ENCODE data around the gene ZEB1. TPM values are rescaled to one million over a fixed set of nuclear protein-coding genes. Genes with fewer than 3 reads are reported as not detected.

ZEB1 gene
- total RNA-seq, 3 donors from 2014 or later: 28.2 to 113 (median 71.1) TPM

DNA sequence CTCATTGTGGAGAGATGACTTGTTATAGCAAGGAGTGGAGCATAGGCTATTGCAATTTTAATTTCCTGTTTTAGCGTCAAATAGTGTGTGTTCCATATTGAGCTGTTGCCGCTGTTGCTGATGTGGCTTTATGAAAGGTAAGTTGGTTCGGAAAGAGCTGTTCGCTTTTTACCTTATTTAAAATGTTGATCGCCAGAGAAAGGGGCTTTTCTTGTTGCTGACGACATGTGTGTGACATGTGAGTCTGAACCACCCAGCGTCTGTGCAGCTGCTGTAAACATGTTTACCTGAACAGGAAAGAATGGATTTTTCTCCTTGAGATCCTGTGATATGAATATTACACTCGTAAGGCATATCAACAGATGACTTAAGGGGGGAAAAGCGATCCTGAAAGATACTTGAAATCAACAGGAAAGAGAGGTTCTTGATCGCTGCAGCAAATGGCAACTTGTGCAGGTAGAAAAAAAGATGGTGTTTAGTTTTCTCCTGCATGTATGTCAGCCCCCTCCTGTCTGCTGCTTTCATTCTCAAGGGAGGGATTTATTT, 2.5 kb downstream of the ZEB1 start:
- peak overlapping the region; percentile 65 to 80 for H3K27ac ChIP-seq
- H3K4me1 ChIP-seq: no peaks in the 10 kb centered on the region
- TF ChIP-seq POLR2AphosphoS5 (IDR thresholded peaks at IDR 0.05) (no peak), POLR2A (IDR thresholded peaks at IDR 0.05) (no peak), CTCF (IDR thresholded peaks at IDR 0.05) (no peak)
- no peak for DNase-seq (ENCODE audit: low spot score in 2 of 2)
- H3K9me3 ChIP-seq: no peaks in the 10 kb centered on the region
- no peaks in the 10 kb centered on the region for H3K36me3 ChIP-seq
- intact Hi-C loops (cut with DNase I; ENCODE audit: low total_unique reads): no loop called here
- H3K27me3 ChIP-seq: peaks cover 0 to 18% of the 10 kb centered on the region in 2 donors
- peak overlapping the region; percentile 80 to 95 (median 85) for H3K4me3 ChIP-seq

DNA sequence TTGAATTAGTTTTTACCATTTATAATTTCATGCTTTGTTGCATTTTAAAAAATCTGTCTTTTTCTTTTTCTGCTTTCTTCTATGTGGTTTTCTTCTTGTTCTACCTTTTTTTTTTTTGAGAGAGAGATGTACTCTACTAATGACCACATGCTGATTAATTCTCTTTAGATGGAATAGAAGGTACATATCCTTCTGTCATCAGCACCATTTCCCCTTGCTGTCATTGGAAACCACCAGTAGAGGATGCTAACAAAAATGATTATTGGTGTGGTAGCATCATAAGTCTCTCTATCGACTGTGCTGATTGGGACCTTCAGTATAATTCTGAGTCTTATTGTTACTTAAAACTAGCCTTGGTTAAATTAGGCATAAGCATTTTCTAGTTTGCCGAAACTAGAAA, 3.6 kb downstream of the ZEB1 start:
- H3K27me3 ChIP-seq: peaks cover 0 to 18% of the 10 kb centered on the region in 2 donors
- H3K4me1 ChIP-seq: no peaks in the 10 kb centered on the region
- H3K4me3 ChIP-seq: no peak overlapping the region
- DNase-seq (ENCODE audit: low spot score in 2 of 2): no peak
- no peaks in the 10 kb centered on the region for H3K36me3 ChIP-seq
- H3K27ac ChIP-seq: no peak overlapping the region
- intact Hi-C loops (cut with DNase I; ENCODE audit: low total_unique reads): no loop called here
- no peak for TF ChIP-seq POLR2AphosphoS5 (IDR thresholded peaks at IDR 0.05)
- TF ChIP-seq POLR2A (IDR thresholded peaks at IDR 0.05): no peak
- no peak for TF ChIP-seq CTCF (IDR thresholded peaks at IDR 0.05)
- H3K9me3 ChIP-seq: no peaks in the 10 kb centered on the region

DNA sequence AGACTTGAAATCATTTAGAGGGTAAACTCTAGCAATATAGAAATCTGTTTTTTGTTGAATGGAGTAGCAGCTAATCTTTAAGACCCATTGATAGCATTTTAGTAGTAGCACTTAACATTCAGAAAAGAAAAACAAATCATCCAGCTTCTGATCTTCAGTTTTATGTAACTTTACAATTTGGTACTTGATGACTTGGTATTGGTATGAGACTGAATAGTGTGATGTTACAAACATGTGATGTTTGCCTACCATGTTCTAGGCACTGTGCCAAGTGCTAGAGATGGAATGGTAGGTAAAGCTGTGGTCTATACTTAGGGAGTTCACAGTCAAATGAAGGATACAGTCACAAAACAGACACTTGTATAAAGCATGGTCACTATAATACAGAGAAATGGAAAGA, 21.3 kb downstream of the ZEB1 start:
- no peak overlapping the region for H3K27ac ChIP-seq
- H3K36me3 ChIP-seq: no peaks in the 10 kb centered on the region
- H3K27me3 ChIP-seq: no peaks in the 10 kb centered on the region
- no peak for DNase-seq (ENCODE audit: low spot score in 2 of 2)
- no peaks in the 10 kb centered on the region for H3K4me1 ChIP-seq
- intact Hi-C loops (cut with DNase I; ENCODE audit: low total_unique reads): no loop called here
- H3K9me3 ChIP-seq: no peaks in the 10 kb centered on the region
- H3K4me3 ChIP-seq: no peak overlapping the region
- no peak for TF ChIP-seq POLR2AphosphoS5 (IDR thresholded peaks at IDR 0.05)
- no peak for TF ChIP-seq CTCF (IDR thresholded peaks at IDR 0.05)
- TF ChIP-seq POLR2A (IDR thresholded peaks at IDR 0.05): no peak

DNA sequence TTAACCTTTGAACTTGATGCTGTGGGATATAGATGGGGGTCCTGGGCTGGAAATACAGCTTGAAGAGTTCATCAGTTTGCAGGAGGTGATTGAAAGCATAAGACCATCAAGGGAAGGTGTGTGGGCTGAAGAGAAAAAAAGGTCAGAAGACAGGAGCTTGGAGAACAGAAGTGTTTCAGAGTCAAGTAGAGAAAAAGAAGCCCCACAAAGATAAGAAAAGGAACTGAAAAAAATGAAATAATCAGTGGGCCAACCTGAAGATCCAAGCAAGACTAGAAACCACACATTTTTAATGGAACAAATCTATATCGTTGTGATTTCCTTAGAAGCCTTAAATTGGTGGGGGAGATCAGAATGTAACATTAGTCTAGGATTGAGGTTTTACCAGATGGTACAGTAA, 22.5 kb downstream of the ZEB1 start:
- Histone ChIP-seq H3K27ac (no peak overlapping the region), H3K27me3 (no peaks in the 10 kb centered on the region), H3K4me3 (no peak overlapping the region), H3K9me3 (no peaks in the 10 kb centered on the region), H3K36me3 (no peaks in the 10 kb centered on the region), H3K4me1 (no peaks in the 10 kb centered on the region)
- DNase-seq (ENCODE audit: low spot score in 2 of 2): no peak
- TF ChIP-seq POLR2AphosphoS5 (IDR thresholded peaks at IDR 0.05) (no peak), CTCF (IDR thresholded peaks at IDR 0.05) (no peak), POLR2A (IDR thresholded peaks at IDR 0.05) (no peak)
- intact Hi-C loops (cut with DNase I; ENCODE audit: low total_unique reads): no loop called here

GRCh38 chr10:31343009-31343408, 24.0 kb downstream of the ZEB1 start:
- no peak overlapping the region for H3K27ac ChIP-seq
- H3K36me3 ChIP-seq: no peaks in the 10 kb centered on the region
- H3K4me3 ChIP-seq: no peak overlapping the region
- no peaks in the 10 kb centered on the region for H3K27me3 ChIP-seq
- TF ChIP-seq POLR2A (IDR thresholded peaks at IDR 0.05) (no peak), POLR2AphosphoS5 (IDR thresholded peaks at IDR 0.05) (no peak), CTCF (IDR thresholded peaks at IDR 0.05) (no peak)
- DNase-seq (ENCODE audit: low spot score in 2 of 2): no peak
- no peaks in the 10 kb centered on the region for H3K9me3 ChIP-seq
- intact Hi-C loops (cut with DNase I; ENCODE audit: low total_unique reads): no loop called here
- H3K4me1 ChIP-seq: no peaks in the 10 kb centered on the region

Data from breast epithelium (tissue), 4 donors.